HG03039 (cell line): Measurements from ENCODE around the gene JAG2.

Source experiments
- ATAC-seq: cut with Tn5 transposase; IDR thresholded peaks from one replicate; pipeline ENCODE4 v1.9.1; 2021; ENCODE audit warnings: mild to moderate bottlenecking, moderate library complexity; ENCODE audit not compliant: unreplicated experiment

JAG2 gene

DNA sequence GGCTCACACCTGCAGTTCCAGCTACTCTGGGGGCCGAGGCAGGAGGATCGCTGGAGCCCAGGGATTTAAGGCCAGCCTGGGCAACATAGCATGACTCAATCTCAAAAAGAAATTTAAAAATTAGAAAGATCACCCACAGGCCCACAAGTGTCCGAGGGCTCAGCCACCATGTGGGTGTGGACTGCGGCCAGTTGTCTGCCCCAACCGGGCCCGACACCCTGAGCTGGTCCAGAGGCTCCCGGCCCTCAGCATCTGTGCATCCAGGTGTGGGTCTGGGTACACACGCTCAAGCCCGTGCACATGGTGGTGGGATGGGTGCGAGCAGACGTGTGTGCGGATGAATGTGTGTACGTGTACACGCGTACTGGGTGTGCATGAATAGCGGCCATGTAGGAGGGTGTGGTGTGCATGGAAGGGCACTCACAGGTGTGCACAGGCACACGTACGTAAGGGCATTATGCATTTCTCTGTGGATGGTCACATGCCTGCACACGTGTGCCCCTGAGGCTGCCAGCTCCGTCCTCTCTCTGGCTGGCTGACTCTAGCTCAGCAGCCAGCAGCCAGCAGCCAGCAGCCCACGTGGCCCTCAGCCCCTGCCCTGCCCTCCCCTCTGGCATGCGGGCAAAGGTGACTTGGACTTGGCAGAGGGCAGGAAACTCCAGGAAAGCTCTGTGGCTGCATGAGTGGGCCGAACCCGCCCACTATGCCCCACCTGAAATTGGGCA is 35.8 kb upstream of the JAG2 start:
- ATAC-seq: no peak

DNA sequence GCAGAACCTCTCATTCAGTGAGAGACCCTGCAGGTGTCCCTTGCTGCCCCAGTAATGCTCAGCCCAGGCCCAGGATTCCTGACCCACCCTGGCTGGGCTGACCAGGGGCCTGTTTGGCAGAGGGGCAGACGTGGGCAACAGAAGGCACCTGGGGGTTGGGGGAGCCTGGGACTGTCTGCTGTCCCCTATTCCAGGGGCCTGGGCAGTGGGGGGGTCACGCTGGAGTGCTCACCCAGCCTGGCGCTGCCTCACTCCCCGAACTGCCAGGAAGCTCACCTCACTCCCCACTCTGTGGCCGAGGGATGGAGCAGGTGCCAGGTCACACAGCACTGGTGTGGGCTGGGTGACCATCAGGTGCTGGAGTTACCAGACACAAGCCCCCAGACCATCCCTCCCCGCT is 35.1 kb upstream of the JAG2 start:
- ATAC-seq: no peak

DNA sequence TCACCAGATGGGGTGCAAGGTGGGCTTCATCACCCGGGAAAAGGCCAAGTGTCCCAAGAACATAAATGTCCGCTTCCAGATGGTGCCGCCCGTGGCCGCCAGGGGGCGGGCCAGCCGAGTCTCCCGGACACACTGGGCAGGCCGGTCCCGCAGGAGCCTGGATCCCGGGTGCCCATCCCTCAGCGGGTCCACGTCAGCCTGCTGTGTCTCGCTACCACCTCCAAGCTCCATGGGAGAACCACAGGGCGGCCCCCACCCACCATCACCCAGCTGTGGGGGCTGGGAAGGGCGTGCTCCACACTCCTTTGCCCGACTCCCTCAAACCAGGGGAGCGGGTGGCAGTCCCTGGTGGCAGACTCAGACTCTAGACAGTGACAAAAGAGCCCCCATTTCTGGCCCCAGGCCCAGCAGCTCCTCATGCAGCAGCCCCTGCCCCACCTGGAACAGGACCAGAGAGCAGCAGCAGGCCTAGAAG is 34.5 kb upstream of the JAG2 start:
- no peak for ATAC-seq

DNA sequence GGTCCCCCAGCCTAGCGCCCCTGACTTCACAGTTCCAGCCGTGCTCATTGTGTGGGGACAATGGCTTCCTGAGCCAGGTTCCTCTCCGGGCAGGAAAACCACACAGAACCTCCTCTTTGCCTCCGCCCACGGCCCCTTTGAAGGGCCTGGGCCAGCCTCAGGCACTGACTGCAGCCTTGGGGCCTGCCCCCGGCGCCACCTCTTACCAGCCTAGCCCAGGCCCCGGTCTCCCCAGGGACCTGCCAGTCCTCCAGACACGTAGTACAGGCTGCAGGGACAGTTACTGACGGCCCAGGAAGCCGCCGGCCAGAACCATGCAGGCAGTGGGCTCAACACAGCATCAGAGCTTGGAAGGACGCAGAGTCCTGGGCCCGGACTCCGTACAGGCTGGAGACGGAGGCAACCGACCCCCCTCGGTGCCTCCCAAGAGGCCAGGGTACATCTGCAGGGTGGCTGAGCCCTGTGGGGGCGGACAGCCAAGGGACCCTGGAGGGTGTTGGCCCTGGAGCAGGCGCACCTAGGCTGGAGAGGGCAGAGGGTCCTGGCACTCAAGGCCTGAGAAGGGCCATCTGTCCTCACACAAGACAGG is 33.4 kb upstream of the JAG2 start:
- no peak for ATAC-seq

DNA sequence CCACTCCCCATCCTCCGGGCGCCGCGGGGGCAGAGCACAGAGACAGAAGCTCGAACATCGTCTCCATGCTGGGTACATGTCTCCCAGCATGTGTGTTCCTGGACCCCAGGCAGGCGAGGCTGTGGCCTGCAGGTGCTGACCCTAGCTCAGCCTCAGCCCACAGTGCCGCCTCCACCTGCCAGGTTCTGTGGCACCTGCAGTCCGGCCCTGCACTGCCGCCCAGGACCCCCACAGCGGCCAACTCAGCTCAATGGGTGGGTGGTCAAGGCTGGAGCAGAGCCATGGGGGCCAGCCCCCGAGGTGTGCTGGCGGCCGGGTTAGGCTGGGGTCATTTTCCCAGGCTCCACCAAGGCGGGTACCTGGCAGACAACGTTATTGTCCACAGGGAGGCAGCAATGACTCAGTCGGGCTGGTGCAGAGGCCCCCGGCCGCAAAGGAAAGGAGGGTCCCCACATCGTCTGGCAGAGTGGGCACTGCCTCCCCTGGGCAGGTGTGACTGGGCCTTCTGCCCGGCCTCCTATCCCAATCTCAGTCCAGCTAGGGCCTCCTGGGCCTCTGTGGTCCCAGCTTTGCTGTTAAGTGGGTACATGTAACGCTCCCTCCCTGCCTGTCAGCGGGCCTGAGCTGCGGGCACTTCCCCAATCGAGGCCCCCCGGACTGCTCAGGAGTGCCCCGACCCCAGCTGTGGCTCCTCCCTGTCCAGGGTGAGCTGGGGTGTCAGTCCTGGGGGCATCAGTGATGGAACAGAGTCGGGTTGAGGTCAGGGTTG is 32.8 kb upstream of the JAG2 start:
- no peak for ATAC-seq

DNA sequence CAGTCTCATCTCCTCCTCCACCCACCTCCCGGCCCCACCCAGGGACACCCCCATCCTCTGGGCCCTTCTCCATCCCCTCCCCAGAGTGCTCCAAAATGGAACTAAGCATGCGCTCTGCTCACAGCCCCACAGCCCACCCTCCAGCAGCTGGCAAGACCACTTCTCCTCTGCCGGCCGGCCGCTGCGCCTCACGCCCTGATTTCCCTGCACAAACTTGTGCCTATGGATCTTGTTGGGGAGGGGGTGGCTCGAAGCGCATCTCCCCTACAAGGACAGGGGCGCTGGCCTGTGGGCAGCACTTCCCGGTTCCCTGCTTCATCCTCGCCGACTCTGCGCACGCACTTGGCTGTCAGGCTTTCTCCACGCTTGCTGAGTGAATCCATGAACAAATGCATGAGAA is 32.1 kb upstream of the JAG2 start:
- no peak for ATAC-seq

DNA sequence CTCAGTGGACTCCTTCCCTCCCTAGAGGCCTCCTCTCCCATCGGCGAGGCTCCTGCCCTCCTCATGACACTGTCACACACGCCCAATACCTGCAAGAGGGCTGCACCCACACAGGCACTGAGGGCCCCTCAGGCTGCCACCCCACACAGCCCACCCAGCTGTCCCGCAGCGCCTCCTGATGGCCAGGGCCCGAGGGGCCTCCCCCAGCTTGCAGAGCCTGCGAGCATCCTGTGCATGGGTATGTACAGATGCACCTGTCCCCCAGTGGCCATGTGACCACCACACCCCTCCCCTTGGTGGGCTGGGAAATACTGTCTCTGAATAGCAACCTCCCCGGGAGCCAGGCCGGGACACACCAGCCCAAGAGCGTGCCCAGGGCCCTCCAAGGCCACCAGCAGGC is 31.5 kb upstream of the JAG2 start:
- no peak for ATAC-seq

DNA sequence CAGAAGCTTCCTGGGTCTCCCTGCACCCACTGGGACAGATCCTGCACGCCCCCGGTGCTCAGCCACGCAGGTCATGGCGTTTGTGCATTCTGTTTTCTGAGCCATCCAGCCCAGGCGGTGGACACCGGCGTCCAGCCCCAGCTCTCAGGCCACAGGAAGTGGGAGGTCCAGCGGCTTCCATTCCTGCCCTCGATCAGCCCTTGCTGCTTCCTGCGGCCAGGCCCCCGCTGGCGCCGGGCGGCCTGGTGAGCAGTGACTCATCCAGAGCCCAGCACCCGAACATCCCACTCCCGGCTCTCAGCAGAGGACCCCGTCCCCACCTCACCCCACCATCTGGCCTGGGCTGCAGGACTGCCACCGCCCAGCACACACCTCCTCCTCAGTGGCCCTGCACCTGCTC is 30.5 kb upstream of the JAG2 start:
- no peak for ATAC-seq

DNA sequence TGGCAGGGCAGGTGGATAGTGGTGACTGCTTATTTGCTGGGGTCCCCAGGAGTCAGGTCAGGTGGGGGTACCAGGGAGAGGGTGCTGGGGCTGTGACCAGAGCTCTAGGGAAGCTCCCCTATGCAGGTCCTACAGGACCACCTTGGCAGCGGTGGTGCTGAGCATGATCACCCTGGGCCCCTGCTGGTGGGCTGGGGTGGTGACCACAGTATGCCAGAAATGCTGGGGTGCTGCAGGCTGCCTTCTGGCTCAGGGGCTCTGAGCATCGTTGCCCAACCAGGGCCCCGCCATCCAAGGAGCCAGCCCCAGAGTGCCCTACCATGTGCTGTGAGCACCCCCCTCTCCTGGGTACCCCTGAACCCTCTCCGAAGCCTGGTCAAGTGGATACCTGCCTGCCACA is 30.0 kb upstream of the JAG2 start:
- ATAC-seq: no peak

DNA sequence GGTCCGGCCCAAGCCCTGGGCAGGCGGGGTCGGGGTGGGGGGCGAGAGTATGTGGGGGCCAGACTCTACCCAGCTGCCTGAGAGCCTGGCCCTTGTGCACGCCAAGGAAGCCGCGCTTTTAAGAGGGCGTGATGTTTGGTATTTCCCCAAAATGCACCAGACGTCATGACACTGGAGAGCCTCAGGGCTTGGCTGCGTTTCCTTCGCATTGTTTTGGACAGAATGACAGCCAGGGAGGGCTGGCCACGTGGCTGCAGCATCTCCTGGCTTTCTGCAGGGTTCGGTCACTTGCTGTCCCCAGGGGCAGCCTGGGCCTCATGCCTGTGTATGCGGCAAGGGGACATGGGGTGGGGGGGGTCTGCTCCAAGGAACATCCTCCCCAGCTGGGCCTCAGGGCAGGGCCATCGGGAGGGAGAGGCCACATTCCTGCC is 28.6 kb upstream of the JAG2 start:
- no peak for ATAC-seq

DNA sequence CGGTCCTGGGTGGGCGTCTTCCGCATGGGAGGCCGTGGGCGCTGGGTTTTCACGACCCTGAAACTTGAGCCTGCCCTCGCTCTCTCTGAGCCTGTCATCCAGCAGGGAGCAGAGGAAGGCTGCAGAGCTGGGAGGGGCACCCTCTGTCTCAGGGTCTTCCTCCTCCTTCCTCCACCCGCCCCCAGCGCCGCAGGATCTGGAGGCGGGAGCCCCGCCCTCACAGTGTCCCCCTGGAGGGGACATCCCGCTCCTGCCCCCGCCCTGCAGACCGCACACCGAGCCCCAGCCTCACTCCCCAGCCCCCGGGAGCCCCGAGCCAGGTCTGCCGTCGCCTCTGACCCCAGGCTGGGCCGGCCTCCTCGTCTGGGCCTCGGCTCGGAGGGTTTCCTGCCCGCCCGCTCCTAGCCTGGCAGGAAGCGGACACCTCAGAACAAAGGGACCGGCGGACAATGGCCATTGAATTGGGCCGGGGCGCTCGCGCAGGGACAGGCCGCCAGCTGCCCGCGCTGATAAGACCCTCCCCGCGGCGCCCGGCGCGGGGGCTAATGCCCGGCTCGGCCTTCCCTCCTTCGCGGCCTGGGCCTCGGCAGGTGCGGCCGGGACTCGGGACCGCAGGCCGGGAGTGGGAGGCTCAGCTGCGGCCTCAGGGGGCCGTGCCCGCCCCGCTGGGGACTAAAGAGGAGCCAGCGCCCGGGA is 27.8 kb upstream of the JAG2 start:
- ATAC-seq: no peak

DNA sequence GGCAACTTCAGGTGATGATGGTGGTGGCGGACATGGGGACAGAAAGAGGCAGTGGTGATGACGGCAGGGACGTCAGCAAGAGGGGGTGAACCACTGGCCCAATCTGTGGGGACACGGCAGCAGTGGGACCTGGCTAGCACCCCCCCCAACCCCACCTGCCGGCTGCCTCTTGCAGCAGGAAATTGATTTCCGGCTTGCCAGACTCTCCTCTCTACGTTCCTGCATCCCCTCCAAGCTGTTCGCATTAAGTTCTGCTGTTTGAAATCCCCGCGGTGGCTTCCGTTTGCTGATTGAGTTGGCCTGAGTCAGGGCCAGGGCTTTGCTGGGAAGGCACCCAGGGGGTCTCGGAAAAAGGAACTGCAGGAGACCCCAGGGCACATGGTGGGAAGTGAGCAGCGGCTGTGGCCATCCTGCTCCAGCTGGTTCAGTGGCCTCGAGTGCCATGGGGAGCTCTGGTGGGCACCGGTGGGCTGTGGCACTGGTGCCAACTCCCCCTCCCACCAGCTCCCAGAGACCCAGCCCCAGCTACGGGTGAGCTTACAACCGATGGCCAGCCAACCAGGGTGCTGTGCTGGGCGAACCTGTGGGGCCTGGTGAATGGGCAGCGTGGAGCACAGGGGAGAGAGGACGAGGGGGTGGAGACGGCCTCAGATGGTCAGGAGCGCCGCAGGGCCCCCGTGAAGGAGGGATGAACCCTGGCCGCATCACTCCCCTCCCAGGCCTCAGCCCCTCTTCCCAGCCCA is 27.1 kb upstream of the JAG2 start:
- ATAC-seq: no peak

DNA sequence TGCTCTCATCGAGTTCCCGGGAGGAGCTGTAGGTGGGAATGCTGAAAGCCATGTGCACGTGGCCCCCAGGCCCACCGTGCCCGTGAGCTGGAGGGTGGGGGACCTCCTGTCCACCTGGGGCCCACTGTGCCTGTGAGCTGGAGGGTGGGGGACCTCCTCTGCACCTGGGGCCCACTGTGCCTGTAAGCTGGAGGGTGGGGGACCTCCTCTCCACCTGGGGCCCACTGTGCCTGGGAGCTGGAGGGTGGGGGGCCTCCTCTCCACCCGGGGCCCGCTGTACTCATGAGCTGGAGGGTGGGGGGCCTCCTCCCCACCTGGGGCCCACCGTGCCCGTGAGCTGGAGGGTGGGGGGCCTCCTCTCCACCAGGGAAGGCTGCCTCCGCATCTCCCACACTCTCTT is 26.5 kb upstream of the JAG2 start:
- ATAC-seq: no peak

DNA sequence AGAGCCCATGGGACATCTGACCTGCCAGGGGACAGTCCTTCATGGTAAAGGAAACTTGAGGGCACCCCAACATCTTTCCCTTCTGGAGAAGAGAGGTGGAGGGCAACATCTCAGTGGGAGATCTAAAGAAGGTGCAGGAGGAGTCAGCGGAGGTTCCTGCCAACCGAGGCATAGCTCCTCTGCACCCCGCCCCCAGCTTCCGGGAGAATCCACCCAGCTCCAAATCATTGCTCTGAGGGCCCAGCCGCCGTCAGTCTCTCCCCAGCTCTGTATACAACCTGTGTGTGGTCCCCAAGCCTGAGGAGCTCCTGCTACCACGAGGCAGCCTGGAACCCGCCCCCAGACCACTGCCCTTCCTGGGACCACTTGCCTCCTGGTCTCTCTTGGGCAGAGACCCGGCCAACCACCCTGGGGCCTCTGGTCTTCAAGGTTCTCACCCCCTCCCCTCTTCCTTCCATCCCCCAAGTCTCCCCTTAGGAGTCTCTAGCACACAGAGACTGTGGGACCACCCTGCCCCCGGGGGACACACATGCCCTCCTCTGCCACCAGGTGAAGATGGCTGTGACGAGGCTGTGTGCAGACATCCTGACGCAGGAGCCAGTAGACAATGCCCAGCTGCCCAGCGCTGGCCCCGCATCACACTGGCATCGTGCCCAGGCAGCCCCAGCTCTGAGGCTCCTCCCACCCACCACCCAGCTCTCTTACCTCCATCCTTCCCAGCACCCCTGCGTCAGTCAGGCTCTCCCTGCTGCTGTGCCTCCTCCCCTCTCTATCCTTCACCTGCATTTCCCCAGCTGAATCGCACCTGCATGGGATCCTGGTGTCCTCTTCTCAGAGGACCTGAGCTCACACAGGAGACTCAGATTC is 25.6 kb upstream of the JAG2 start:
- no peak for ATAC-seq

DNA sequence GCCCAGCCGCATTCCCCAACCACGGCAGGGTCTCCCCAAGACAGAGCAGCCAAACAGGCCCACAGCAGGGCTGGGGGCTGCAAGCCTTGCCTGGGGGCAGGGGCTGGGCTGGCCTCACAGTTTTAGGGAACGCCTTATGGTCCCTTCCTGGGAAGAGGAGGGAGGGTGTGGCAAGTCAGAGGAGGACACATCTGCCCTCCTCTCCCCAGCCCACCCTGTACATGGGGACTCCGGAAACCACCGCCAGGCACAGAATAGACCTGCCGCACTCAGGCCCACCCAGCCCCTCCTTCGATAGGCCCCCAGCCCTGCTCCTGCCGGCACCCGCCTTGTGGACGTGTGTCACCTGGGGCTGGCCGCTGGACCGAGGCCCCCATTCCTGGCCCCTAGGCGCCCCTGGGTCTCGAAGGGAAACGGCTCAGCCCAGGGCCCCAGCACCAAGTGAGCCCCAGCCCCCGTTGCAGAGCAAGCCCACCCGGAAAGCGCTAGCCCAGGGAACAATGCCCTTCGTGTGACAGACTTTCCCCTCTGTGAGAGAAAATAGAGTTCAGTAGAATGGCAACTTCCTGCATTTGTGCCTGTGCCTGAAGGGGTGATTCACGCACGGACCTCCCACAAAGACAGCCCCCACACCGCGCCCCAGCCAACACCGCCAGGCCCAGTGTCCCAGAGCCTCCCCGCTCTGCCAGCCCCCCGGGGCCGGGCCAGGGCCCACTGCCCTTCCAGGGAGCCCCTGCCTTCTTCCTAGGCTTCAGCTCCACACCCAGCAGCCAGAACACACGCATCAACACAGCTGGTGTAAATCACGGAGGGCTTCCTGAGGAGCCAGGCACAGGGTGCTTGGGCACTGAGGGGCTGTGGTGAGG is 24.5 kb upstream of the JAG2 start:
- no peak for ATAC-seq

DNA sequence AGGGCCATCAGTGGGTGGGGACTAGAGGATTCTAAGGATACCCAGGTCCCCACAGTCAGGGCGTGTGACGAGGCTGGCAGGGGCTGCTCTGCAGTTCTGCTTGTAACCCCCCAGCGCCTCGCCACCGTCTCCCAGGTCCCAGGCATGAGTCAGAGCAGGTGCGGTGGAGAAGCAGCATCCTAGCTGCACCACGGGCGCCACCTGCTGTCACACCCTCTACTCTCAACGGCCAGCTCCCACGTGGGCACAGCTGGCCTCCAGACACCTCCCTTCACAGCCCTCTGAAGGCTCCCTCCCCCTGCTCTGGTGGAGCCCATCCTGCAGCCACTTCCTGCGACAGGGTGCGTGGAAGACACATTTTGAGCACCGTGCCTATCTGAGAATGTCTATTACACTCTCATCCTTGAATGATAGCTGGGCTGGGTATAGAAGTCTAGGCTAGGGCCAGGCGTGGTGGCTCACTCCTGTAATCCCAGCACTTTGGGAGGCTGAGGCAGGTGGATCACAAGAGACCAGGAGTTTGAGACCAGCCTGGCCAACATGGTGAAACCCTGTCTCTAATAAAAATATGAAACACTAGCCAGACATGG is 19.5 kb upstream of the JAG2 start:
- ATAC-seq: no peak

DNA sequence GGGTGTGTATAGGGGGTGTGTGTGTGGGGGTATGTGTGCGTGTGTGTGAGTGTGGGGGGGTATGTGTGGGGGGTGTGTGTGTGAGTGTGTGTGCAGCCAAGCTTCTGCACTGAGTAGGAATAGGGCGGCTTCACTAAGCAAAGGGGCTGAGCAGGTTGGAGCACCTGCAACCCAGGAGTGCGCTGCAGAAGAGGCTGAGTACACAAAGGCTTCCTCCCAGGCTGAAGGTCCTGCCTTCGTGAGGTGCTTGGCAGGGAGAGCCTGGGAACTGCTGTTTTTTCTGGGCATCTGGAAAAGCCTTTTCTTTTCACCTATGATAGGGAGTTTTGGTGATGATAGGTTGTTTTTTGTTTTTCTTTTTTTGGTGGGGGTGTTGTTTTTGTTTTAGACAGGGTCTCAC is 18.5 kb upstream of the JAG2 start:
- ATAC-seq: no peak

DNA sequence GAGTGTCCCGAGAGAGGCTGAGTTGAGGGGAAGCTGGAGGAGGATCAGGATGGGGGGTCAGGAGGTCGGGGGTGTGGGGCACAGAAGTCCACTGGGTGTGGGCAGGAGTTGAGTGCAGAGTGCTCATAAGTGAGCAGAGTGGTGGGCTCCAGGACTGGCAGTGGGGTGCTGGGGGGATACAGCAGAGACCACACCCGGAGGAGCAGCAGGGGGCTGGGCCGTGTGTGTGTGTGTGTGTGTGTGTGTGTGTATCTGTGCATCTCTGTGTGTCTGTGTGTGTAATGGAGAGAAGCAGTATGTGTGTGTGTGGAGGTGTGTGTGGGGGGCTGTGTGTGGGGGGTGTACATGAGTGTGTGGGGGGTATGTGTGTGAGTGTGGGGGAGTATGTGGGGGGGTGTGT is 17.4 kb upstream of the JAG2 start:
- ATAC-seq: no peak

DNA sequence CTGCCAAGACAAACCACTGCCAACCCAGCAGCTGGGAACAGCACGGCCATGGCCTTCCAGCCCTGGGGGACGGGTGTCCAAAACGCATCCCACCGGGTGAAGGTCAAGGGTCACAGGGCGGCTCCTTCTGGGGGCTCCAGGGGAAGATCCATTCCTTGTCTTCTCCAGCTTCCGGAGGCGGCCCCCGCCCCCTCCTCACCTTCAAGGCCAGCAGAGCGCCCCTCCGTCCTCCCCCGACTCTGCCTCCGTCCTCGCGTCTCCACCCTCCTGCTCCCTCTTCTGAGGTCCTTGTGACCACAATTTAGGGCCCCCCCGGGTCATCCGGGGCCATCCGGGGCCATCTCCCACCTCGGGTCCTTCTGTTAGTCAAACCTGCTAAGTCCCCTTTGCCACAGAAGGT is 16.4 kb upstream of the JAG2 start:
- ATAC-seq: no peak
